RWPE2 (cell line): ENCODE data around the gene AADACL3.
"Not testable (repeated sequence)": the region's sequence is repeated elsewhere in the genome, so short reads cannot be mapped to it uniquely, and the experiment has no call there.

Experiments
- ATAC-seq: fragments of 200-7000 bp; cut with Tn5 transposase; 3 replicates; pipeline ENCODE4 v1.9.1; 2021; ENCODE audit warnings: low read depth
- DNase-seq: peaks from one replicate; pipeline ENCODE4 v3.0.0-alpha.2; 2020; ENCODE audit warnings: low spot score
- H3K27ac ChIP-seq: fragments of 450-650 bp; 2 replicates; pipeline ENCODE4 v1.5.1; 2017; ENCODE audit warnings: mild to moderate bottlenecking; ENCODE audit not compliant: poor library complexity, severe bottlenecking
- H3K27me3 ChIP-seq: fragments of 250-450 bp; sonication (Bioruptor Pico); 2 replicates; pipeline ENCODE4 v1.5.1; 2021; ENCODE audit warnings: mild to moderate bottlenecking, moderate library complexity; ENCODE audit not compliant: insufficient read depth, poor library complexity, severe bottlenecking
- H3K36me3 ChIP-seq: fragments of 250-450 bp; sonication (Bioruptor Pico); 2 replicates; pipeline ENCODE4 v1.5.1; 2020; ENCODE audit warnings: low read depth, mild to moderate bottlenecking, moderate library complexity
- H3K4me1 ChIP-seq: fragments of 250-450 bp; sonication (Bioruptor Pico); 2 replicates; pipeline ENCODE4 v1.5.1; 2021; ENCODE audit warnings: mild to moderate bottlenecking, moderate library complexity; ENCODE audit not compliant: insufficient read depth, poor library complexity, severe bottlenecking
- H3K4me3 ChIP-seq: fragments of 250-450 bp; sonication (Bioruptor Pico); 2 replicates; pipeline ENCODE4 v1.5.1; 2021; ENCODE audit warnings: mild to moderate bottlenecking, moderate library complexity; ENCODE audit not compliant: severe bottlenecking
- H3K9me3 ChIP-seq: fragments of 250-450 bp; sonication (Bioruptor Pico); 2 replicates; pipeline ENCODE4 v1.5.1; 2021; ENCODE audit warnings: mild to moderate bottlenecking, moderate library complexity; ENCODE audit not compliant: severe bottlenecking
- TF ChIP-seq, protein P1 (sequence below): fragments of 450-650 bp; IDR thresholded peaks from one replicate; pipeline ENCODE4 v1.5.1; 2017; ENCODE audit warnings: mild to moderate bottlenecking, moderate library complexity; ENCODE audit not compliant: poor library complexity, severe bottlenecking

The AADACL3 gene

GRCh38 chr1:12709091-12709491 lies 6.8 kb upstream of the AADACL3 start:
- TF ChIP-seq, protein P1, sequence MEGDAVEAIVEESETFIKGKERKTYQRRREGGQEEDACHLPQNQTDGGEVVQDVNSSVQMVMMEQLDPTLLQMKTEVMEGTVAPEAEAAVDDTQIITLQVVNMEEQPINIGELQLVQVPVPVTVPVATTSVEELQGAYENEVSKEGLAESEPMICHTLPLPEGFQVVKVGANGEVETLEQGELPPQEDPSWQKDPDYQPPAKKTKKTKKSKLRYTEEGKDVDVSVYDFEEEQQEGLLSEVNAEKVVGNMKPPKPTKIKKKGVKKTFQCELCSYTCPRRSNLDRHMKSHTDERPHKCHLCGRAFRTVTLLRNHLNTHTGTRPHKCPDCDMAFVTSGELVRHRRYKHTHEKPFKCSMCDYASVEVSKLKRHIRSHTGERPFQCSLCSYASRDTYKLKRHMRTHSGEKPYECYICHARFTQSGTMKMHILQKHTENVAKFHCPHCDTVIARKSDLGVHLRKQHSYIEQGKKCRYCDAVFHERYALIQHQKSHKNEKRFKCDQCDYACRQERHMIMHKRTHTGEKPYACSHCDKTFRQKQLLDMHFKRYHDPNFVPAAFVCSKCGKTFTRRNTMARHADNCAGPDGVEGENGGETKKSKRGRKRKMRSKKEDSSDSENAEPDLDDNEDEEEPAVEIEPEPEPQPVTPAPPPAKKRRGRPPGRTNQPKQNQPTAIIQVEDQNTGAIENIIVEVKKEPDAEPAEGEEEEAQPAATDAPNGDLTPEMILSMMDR: no peak
- DNase-seq: no peak
- Histone ChIP-seq H3K4me3 (no peak overlapping the region), H3K27ac (no peak overlapping the region), H3K9me3 (no peaks in the 10 kb centered on the region), H3K4me1 (no peaks in the 10 kb centered on the region), H3K27me3 (no peaks in the 10 kb centered on the region), H3K36me3 (no peaks in the 10 kb centered on the region)
- ATAC-seq: no peak

DNA sequence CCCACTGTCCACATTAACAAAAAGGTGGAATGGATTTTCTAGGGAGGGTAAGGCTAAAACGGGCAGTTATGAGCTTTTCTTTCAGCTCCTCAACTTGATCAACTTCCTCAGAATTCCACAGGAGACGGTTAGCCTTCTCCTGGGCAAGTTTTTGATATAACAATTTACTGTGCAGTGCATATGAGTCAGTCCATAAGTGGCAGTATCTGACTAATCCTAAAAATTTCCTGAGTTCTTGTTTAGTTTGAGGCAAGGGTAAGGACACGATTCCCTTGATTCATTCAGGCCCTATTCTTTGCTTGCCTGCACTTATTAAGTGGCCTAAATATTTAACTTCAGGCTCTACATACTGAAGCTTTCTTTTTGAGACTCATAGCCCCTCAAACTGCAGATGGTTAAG lies 6.2 kb upstream of the AADACL3 start:
- no peak for DNase-seq
- no peak overlapping the region for H3K4me3 ChIP-seq
- no peak for ATAC-seq
- no peaks in the 10 kb centered on the region for H3K4me1 ChIP-seq
- H3K36me3 ChIP-seq: no peaks in the 10 kb centered on the region
- H3K27me3 ChIP-seq: no peaks in the 10 kb centered on the region
- H3K27ac ChIP-seq: no peak overlapping the region
- H3K9me3 ChIP-seq: no peaks in the 10 kb centered on the region
- TF ChIP-seq, protein P1: no peak

- no peaks in the 10 kb centered on the region for H3K36me3 ChIP-seq
- H3K27me3 ChIP-seq: no peaks in the 10 kb centered on the region
- no peak for DNase-seq
- no peak for ATAC-seq
- no peaks in the 10 kb centered on the region for H3K4me1 ChIP-seq
- H3K9me3 ChIP-seq: no peaks in the 10 kb centered on the region
- TF ChIP-seq, protein P1: no peak
- no peak overlapping the region for H3K27ac ChIP-seq
- H3K4me3 ChIP-seq: no peak overlapping the region
Measured at GRCh38 chr1:12711536-12711935, 4.4 kb upstream of the AADACL3 start.

- ATAC-seq (no peak), DNase-seq (no peak)
- Histone ChIP-seq H3K4me1 (no peaks in the 10 kb centered on the region), H3K4me3 (no peak overlapping the region), H3K36me3 (no peaks in the 10 kb centered on the region), H3K27ac (no peak overlapping the region), H3K9me3 (no peaks in the 10 kb centered on the region), H3K27me3 (no peaks in the 10 kb centered on the region)
- TF ChIP-seq, protein P1: no peak
Measured at GRCh38 chr1:12712076-12712475, 3.8 kb upstream of the AADACL3 start.

GRCh38 chr1:12712929-12713328 lies 3.0 kb upstream of the AADACL3 start:
- DNase-seq (no peak), ATAC-seq (no peak)
- TF ChIP-seq, protein P1: no peak
- H3K27ac ChIP-seq: no peak overlapping the region
- no peak overlapping the region for H3K4me3 ChIP-seq
- no peaks in the 10 kb centered on the region for H3K27me3 ChIP-seq
- no peaks in the 10 kb centered on the region for H3K9me3 ChIP-seq
- no peaks in the 10 kb centered on the region for H3K4me1 ChIP-seq
- H3K36me3 ChIP-seq: no peaks in the 10 kb centered on the region

GRCh38 chr1:12713651-12714050 lies 2.3 kb upstream of the AADACL3 start:
- not testable (repeated sequence) for H3K27me3 ChIP-seq, H3K36me3 ChIP-seq, H3K4me1 ChIP-seq, DNase-seq, H3K9me3 ChIP-seq, H3K27ac ChIP-seq, ATAC-seq, H3K4me3 ChIP-seq
